Ectodermal cell (in vitro differentiated cells): ENCODE measurements around the gene DPPA2.

Experiments used
- H3K27ac ChIP-seq: 2 replicates; pipeline ENCODE4 v1.7.0; 2013; ENCODE audit warnings: mild to moderate bottlenecking, low read depth, low read length; ENCODE audit not compliant: insufficient read depth, poor library complexity, severe bottlenecking
- H3K27me3 ChIP-seq: 2 replicates; pipeline ENCODE4 v1.7.0; 2013; ENCODE audit warnings: mild to moderate bottlenecking, low read length; ENCODE audit not compliant: insufficient read depth, control insufficient read depth, poor library complexity, severe bottlenecking
- H3K36me3 ChIP-seq: one replicate; pipeline ENCODE4 v1.7.0; 2013; ENCODE audit warnings: low read length; ENCODE audit not compliant: control insufficient read depth, insufficient read depth
- H3K4me1 ChIP-seq: one replicate; pipeline ENCODE4 v1.7.0; 2013; ENCODE audit warnings: low read length; ENCODE audit not compliant: control insufficient read depth, insufficient read depth
- H3K4me3 ChIP-seq: 2 replicates; pipeline ENCODE4 v1.7.0; 2013; ENCODE audit warnings: low read depth, low read length, control low read depth; ENCODE audit not compliant: insufficient read depth
- H3K9me3 ChIP-seq: 2 replicates; pipeline ENCODE4 v1.7.0; 2013; ENCODE audit warnings: mild to moderate bottlenecking, low read length, moderate library complexity; ENCODE audit not compliant: control insufficient read depth
- WGBS, 2 experiments: methylation state at CpG; one replicate each; pipeline ENCODE4 v1.1.7; 2013; ENCODE audit warnings: missing lambda C conversion rate in 2 of 2; 5-methylcytosine and 5-hydroxymethylcytosine counted together

The DPPA2 gene

DNA sequence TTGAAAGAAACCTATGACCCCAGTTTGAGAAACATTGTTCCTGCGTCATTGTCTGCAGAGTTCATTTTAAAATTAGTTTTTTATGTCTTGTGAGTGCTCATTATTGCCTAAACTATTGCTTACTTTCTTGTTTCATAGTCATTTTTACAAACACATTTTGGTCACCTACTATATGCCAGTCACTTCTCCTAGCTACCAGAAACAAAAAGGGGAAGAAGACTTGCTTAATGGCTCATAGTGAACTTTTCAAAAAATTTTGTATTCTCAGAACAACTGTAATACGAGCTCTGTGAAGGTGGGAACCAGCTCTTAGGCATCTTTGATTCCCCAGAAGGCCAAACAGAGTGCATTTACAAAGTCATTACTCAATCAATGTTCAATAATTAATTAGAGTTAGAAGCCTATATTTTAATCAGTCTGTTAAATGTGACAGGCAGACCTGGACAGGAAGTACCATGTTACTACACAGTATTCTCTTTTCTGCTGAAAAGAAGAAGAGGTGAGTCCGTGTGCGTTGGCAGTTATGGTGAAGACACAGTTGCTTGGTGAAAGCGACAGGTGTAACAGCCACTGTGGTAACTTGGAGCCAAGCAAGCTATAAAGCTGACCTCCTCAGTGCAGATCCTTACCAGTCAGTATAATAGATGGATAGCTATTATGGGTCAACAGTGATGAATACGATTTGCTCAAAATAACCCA, 46.6 kb downstream of the DPPA2 start:
- Histone ChIP-seq H3K27me3 (no peaks in the 10 kb centered on the region), H3K4me1 (no peaks in the 10 kb centered on the region), H3K27ac (no peak overlapping the region), H3K4me3 (no peak overlapping the region), H3K9me3 (no peaks in the 10 kb centered on the region), H3K36me3 (no peaks in the 10 kb centered on the region)
- 92 to 100% methylated on average over 4 to 6 of the region's 6 CpGs for WGBS, 2 experiments

DNA sequence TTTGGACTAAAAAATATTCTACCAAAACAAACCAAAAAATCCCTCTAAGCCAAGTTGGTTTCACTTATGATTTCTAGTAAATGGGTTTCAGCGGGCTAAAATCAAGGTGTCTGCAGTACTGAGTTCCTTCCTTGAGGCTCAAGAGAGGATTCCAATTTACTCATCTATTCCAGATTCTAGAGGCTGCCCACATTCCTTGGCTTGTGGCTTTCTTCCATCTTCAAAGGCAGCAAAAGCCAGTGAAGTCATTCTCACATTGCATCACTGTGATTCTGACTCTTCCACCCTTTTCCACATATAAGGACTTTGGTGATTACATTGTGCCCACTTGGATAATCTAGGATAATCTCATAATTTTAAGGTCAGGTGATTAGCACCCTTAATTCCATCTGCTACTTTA, 48.1 kb downstream of the DPPA2 start:
- H3K4me1 ChIP-seq = no peaks in the 10 kb centered on the region
- H3K36me3 ChIP-seq = no peaks in the 10 kb centered on the region
- H3K27me3 ChIP-seq = no peaks in the 10 kb centered on the region
- H3K9me3 ChIP-seq = no peaks in the 10 kb centered on the region
- H3K4me3 ChIP-seq = no peak overlapping the region
- H3K27ac ChIP-seq = no peak overlapping the region
- 93 to 95% methylated on average over 1 of the region's 1 CpG for WGBS, 2 experiments

DNA sequence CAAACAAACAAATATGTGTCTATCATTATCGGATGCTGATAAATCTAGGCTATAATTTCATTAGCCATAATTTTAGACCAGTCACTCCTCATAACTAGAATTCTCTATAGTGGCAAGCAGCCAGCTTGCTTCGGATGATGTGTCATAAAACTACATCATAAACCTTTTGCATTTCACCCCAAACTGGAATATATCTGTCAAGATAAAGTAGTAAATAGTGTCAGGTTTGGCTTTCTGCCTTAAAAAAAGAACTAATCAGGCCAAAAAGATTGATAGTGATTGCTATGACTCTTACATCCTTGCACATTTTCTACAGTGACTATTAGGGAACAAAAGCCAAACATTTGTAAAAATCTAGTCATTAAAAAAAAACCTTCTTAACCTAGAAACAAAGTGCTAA, 51.0 kb downstream of the DPPA2 start:
- WGBS, 2 experiments = 94 to 98% methylated on average over 2 of the region's 2 CpGs
- Histone ChIP-seq H3K4me1 (no peaks in the 10 kb centered on the region), H3K4me3 (no peak overlapping the region), H3K27ac (no peak overlapping the region), H3K36me3 (no peaks in the 10 kb centered on the region), H3K27me3 (no peaks in the 10 kb centered on the region), H3K9me3 (no peaks in the 10 kb centered on the region)

DNA sequence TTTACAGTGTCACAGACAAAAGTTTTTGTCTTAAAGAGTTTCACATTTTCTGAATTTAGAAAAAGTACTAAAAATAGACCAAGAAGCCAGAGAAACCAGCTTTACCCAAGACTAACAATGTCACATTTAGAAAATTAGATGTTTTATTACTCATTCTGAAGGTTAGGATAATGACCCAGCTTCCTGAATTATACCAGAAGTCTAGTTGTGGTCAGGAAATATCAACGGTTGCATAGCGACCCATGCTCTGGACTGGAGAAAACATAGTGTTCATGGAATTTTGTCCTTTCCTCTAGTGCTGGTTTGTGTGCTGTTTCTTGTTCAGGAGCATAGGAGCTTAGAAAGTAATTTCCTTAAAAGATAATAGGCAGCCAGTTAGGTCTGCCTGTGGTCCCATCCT, 59.0 kb downstream of the DPPA2 start:
- whole genome bisulfite sequencing, 2 experiments = 98% methylated on average over 2 of the region's 2 CpGs
- Histone ChIP-seq H3K27me3 (no peaks in the 10 kb centered on the region), H3K4me1 (no peaks in the 10 kb centered on the region), H3K36me3 (no peaks in the 10 kb centered on the region), H3K4me3 (no peak overlapping the region), H3K27ac (no peak overlapping the region), H3K9me3 (no peaks in the 10 kb centered on the region)

DNA sequence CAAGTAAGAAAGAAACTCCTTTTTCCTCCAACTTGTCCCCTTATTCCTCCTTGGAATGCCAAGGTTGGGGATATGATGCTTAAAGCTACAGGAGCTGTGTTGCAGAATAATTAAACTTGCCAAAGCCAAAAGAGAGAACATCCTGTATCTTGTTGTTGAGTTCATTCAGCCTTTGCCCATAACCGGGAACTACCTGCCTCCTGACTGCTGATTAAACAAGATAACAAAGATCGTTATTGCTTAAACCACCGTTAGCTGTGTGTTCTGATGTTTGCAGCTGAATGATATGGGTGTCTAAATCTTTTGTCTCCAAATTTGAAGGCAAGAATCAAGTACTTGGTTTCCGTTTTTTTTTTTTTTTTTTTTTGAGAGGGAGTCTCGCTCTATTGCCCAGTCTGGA, 61.5 kb downstream of the DPPA2 start:
- Histone ChIP-seq H3K27ac (no peak overlapping the region), H3K36me3 (no peaks in the 10 kb centered on the region), H3K9me3 (no peaks in the 10 kb centered on the region), H3K4me3 (no peak overlapping the region), H3K27me3 (no peaks in the 10 kb centered on the region), H3K4me1 (no peaks in the 10 kb centered on the region)
- 74 to 76% methylated on average over 5 of the region's 5 CpGs for WGBS, 2 experiments

DNA sequence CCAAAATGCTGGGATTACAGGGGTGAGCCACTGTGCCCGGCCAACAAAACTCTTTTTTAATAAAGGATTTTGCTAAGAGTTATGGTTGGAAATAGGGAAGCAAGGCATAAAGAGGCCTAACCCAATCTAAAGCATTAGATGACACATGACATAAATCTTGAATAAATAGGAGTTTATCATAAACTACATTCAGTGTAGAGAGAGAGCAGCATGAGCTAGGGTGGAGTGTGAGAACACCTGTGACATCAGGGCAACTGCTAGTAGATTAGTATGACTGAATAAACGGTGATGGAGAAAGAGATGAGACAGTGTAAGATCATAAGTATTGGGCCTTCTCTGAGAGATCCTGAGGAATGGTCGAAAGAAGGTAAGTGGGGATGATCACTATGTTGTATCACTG, 63.7 kb downstream of the DPPA2 start:
- H3K4me3 ChIP-seq = no peak overlapping the region
- H3K36me3 ChIP-seq = no peaks in the 10 kb centered on the region
- H3K27me3 ChIP-seq = no peaks in the 10 kb centered on the region
- H3K9me3 ChIP-seq = no peaks in the 10 kb centered on the region
- no peaks in the 10 kb centered on the region for H3K4me1 ChIP-seq
- 96 to 97% methylated on average over 3 of the region's 3 CpGs for WGBS, 2 experiments
- H3K27ac ChIP-seq = no peak overlapping the region
